ENCODE data around the gene SLC45A3. TPM values are rescaled to one million over a fixed set of nuclear protein-coding genes. Genes with fewer than 3 reads are reported as not detected.

The SLC45A3 gene
- total RNA-seq, 4 donors from 2014 or later: 0.51 to 4.1 (median 1.6) TPM

DNA sequence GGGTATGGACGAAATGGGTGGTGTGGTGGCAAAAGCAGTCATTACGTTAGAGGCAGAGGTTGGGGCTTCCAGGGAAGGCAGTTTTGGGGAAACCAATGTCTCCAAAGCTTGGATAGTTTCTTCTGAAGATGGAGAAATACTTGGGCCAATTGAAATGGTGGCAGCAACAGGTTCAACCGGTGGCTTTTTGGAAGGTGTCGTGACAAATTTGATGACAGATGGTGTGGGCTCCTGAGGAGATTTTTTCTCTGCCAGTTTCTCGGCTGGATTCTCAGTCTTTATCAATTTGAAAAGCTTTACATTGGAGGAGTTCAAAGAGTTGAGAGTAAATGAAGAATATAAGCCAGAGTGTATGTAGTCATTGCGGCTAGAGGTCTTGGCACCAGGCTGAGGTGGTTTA, 60.0 kb downstream of the SLC45A3 start:
- no peak for TF ChIP-seq POLR2A (IDR thresholded peaks at IDR 0.05)
- TF ChIP-seq, protein P1, sequence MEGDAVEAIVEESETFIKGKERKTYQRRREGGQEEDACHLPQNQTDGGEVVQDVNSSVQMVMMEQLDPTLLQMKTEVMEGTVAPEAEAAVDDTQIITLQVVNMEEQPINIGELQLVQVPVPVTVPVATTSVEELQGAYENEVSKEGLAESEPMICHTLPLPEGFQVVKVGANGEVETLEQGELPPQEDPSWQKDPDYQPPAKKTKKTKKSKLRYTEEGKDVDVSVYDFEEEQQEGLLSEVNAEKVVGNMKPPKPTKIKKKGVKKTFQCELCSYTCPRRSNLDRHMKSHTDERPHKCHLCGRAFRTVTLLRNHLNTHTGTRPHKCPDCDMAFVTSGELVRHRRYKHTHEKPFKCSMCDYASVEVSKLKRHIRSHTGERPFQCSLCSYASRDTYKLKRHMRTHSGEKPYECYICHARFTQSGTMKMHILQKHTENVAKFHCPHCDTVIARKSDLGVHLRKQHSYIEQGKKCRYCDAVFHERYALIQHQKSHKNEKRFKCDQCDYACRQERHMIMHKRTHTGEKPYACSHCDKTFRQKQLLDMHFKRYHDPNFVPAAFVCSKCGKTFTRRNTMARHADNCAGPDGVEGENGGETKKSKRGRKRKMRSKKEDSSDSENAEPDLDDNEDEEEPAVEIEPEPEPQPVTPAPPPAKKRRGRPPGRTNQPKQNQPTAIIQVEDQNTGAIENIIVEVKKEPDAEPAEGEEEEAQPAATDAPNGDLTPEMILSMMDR (IDR thresholded peaks at IDR 0.05): no peak
- Histone ChIP-seq H3K36me3 (no peaks in the 10 kb centered on the region), H3K4me1 (no peaks in the 10 kb centered on the region), H3K27ac (no peak overlapping the region), H3K4me3 (no peak overlapping the region), H3K27me3 (no peaks in the 10 kb centered on the region), H3K9me3 (no peaks in the 10 kb centered on the region)
- no peak for DNase-seq
- intact Hi-C loops (cut with DNase I; ENCODE audit: low total_unique reads): no loop called here

DNA sequence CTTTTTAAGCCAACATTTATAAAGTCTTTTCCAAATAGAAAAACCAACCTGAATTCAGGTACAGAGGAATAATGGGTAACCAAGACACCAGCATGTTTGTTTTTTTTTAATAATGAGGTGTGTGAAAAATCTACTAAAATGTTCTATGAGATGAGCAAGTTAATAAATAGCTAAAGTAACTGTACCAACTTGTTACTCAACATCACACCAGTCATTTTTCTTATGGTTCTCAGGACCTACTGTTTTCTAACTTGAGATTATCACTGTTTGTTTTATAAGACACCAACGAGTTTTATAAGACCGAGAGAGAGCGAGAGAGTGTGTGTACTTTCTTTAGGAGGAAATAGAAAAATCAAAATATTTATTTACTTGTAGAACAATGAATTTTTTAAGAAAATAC, 60.9 kb downstream of the SLC45A3 start:
- intact Hi-C loops (cut with DNase I; ENCODE audit: low total_unique reads): no loop called here
- Histone ChIP-seq H3K27ac (no peak overlapping the region), H3K9me3 (no peaks in the 10 kb centered on the region), H3K4me3 (no peak overlapping the region), H3K27me3 (no peaks in the 10 kb centered on the region), H3K36me3 (no peaks in the 10 kb centered on the region), H3K4me1 (no peaks in the 10 kb centered on the region)
- DNase-seq: no peak
- TF ChIP-seq POLR2A (IDR thresholded peaks at IDR 0.05): no peak
- TF ChIP-seq, protein P1 (IDR thresholded peaks at IDR 0.05): no peak

DNA sequence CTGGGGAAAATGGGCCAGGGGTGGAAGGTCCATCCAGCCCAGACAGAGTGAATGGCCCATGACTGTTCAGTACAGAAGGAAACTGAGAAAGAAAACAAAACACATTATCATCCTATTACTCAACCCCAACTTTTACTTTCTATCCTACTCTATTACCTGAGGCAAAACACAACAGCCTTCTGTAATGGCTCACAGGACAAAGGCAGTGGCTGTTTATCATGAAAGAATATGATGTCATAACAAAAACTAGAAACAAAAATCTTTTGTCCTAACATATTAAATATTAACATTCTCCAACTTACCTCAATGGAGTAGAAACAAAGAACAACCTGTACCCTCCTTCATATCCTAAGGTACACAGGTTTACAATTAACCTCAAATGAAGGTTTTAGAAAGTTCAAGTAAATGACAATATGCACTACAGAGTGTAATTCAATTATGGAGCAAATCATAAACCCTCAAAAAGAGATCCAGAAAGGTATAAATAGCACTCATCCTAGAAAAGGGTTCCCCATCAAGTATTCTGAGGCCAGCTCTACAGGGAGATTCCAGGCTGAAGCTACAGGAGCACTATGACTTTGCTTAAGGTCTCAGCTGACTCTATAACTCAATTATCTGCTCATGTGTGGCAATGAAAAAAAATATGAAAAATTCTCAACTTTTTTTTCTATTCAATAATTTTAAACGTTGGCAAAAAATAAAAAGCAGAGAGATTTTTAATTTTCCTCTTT, 63.6 kb downstream of the SLC45A3 start:
- Histone ChIP-seq H3K4me3 (no peak overlapping the region), H3K4me1 (no peaks in the 10 kb centered on the region), H3K9me3 (no peaks in the 10 kb centered on the region), H3K27ac (no peak overlapping the region), H3K27me3 (no peaks in the 10 kb centered on the region), H3K36me3 (no peaks in the 10 kb centered on the region)
- intact Hi-C loops (cut with DNase I; ENCODE audit: low total_unique reads): no loop called here
- no peak for DNase-seq
- TF ChIP-seq POLR2A (IDR thresholded peaks at IDR 0.05): no peak
- TF ChIP-seq, protein P1 (IDR thresholded peaks at IDR 0.05): no peak

DNA sequence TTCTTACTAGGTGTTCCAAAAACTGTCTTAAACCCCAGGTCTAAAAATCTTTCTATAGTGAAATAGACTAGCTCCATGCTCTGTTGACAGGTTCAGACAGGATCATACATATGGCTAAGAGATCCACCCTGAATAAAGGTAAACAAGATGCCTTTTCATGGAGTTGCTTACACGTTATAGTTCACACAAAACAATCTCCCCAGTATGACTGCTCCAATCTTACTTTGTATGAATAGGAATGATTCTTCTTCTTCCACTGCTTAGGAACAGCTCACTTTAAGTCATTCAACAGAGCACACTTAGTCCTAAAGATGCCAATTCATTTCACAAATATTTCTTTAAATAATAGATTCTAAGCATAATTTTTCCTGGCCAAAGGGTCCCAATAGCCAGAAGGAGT, 64.5 kb downstream of the SLC45A3 start:
- no peaks in the 10 kb centered on the region for H3K36me3 ChIP-seq
- no peak overlapping the region for H3K4me3 ChIP-seq
- no peaks in the 10 kb centered on the region for H3K27me3 ChIP-seq
- intact Hi-C loops (cut with DNase I; ENCODE audit: low total_unique reads): no loop called here
- H3K27ac ChIP-seq: no peak overlapping the region
- no peaks in the 10 kb centered on the region for H3K9me3 ChIP-seq
- TF ChIP-seq POLR2A (IDR thresholded peaks at IDR 0.05): no peak
- TF ChIP-seq, protein P1 (IDR thresholded peaks at IDR 0.05): no peak
- H3K4me1 ChIP-seq: no peaks in the 10 kb centered on the region
- DNase-seq: no peak

DNA sequence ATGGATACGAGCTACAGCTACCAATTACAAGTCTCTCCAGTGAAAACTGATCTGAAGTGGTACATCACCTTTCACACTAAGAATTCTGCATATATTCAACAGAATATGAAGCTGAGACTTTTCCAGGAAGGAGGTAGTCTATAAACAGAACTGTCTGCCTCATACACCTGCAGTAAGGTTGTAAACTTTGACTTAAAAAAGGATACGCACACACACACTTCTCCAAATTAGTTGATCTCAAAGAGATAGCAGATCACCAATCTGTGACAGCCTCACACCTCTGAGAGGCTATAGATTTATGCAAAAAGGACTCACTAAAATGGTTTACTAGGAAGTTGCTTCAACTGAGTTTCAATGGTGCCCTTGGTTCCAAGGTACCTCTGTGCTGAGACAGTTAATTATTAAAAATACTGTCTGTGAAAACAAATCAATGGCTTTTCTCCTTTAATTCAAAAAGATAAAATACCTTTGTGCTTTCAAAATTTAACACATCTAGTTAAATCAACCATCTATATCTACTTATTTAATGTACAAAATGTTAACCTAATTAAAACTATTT, 66.4 kb downstream of the SLC45A3 start:
- TF ChIP-seq, protein P1 (IDR thresholded peaks at IDR 0.05): no peak
- TF ChIP-seq POLR2A (IDR thresholded peaks at IDR 0.05): no peak
- Histone ChIP-seq H3K27ac (no peak overlapping the region), H3K4me3 (no peak overlapping the region), H3K27me3 (no peaks in the 10 kb centered on the region), H3K9me3 (no peaks in the 10 kb centered on the region), H3K36me3 (no peaks in the 10 kb centered on the region), H3K4me1 (no peaks in the 10 kb centered on the region)
- intact Hi-C loops (cut with DNase I; ENCODE audit: low total_unique reads): no loop called here
- no peak for DNase-seq
